Sigmoid colon (tissue), 4 donors: Measurements from ENCODE around the gene LRRFIP2.

Source experiments
- CTCF ChIP-seq, 4 experiments: fragments of 450-650 bp in 3 of 4; fragments of 200-600 bp in 1 of 4; IDR thresholded peaks; one replicate each; pipeline ENCODE4 v1.5.1; 2016 to 2019; ENCODE audit warnings: antibody characterized with exemption in 4 of 4, mild to moderate bottlenecking in 3 of 4, moderate library complexity in 2 of 4
- EP300 ChIP-seq, 4 donors: sonication (generic); formaldehyde crosslinking; IDR thresholded peaks; one replicate each; pipeline ENCODE4 v1.6.1; 2017; ENCODE audit warnings: antibody characterized with exemption in 4 of 4
- POLR2A ChIP-seq, 2 donors: fragments of 450-650 bp; IDR thresholded peaks; one replicate each; pipeline ENCODE4 v1.6.1; 2016; ENCODE audit warnings: antibody characterized with exemption in 2 of 2, mild to moderate bottlenecking in 2 of 2, moderate library complexity in 2 of 2
- POLR2AphosphoS5 ChIP-seq, 4 donors: sonication (generic); formaldehyde crosslinking; IDR thresholded peaks; one replicate each; pipeline ENCODE4 v1.6.1; 2017; ENCODE audit warnings: antibody characterized with exemption in 4 of 4

GRCh38 chr3:37094636-37095035 lies 79.7 kb downstream of the LRRFIP2 start:
- TF ChIP-seq EP300 (IDR thresholded peaks at IDR 0.05): no peak
- no peak for TF ChIP-seq POLR2A (IDR thresholded peaks at IDR 0.05)
- no peak for TF ChIP-seq CTCF (IDR thresholded peaks at IDR 0.05)
- no peak for TF ChIP-seq POLR2AphosphoS5 (IDR thresholded peaks at IDR 0.05)
